ENCODE results near the gene RER1.

DNA sequence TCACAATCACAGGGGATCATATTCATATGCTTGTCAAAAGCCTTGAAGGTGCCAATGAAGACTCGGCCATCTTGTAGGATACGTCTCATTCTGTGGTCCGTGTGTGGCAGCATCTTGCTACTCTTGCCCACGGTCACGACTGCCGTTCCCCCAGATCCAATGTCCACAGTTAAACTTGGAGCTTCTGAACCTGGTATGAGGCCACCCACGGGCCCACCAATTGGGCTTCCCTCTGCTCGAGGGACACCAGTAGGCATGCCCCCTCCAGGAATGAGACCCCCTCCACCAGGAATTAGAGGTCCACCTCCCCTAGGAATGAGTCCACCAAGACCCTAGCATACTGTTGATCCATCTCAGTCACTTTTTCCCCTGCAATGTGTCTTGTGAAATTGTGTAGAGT lies 39.9 kb upstream of the RER1 start:
- TF ChIP-seq, protein P1, sequence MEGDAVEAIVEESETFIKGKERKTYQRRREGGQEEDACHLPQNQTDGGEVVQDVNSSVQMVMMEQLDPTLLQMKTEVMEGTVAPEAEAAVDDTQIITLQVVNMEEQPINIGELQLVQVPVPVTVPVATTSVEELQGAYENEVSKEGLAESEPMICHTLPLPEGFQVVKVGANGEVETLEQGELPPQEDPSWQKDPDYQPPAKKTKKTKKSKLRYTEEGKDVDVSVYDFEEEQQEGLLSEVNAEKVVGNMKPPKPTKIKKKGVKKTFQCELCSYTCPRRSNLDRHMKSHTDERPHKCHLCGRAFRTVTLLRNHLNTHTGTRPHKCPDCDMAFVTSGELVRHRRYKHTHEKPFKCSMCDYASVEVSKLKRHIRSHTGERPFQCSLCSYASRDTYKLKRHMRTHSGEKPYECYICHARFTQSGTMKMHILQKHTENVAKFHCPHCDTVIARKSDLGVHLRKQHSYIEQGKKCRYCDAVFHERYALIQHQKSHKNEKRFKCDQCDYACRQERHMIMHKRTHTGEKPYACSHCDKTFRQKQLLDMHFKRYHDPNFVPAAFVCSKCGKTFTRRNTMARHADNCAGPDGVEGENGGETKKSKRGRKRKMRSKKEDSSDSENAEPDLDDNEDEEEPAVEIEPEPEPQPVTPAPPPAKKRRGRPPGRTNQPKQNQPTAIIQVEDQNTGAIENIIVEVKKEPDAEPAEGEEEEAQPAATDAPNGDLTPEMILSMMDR (IDR thresholded peaks at IDR 0.05): no peak
- no peak for TF ChIP-seq EP300 (IDR thresholded peaks at IDR 0.05)
